Endodermal cell (in vitro differentiated cells): ENCODE data around the gene AKAP12. TPM values are rescaled to one million over a fixed set of nuclear protein-coding genes. Genes with fewer than 3 reads are reported as not detected.

Experiments used
- DNase-seq: peaks from one replicate; pipeline ENCODE4 v3.0.0-alpha.2; 2017
- H3K27ac ChIP-seq: 2 replicates; pipeline ENCODE4 v1.5.1; 2013; ENCODE audit warnings: mild to moderate bottlenecking, low read depth, low read length, moderate library complexity
- H3K27me3 ChIP-seq: 2 replicates; pipeline ENCODE4 v1.6.1; 2013; ENCODE audit warnings: mild to moderate bottlenecking, low read length, moderate library complexity; ENCODE audit not compliant: insufficient read depth, control insufficient read depth, poor library complexity, severe bottlenecking
- H3K36me3 ChIP-seq: 2 replicates; pipeline ENCODE4 v1.7.0; 2013; ENCODE audit warnings: mild to moderate bottlenecking, low read length, moderate library complexity; ENCODE audit not compliant: control insufficient read depth, insufficient read depth
- H3K4me1 ChIP-seq: one replicate; pipeline ENCODE4 v1.7.0; 2013; ENCODE audit warnings: low read length; ENCODE audit not compliant: control insufficient read depth, insufficient read depth
- H3K4me3 ChIP-seq: 2 replicates; pipeline ENCODE4 v1.5.1; 2013; ENCODE audit warnings: mild to moderate bottlenecking, low read length, moderate library complexity
- H3K9ac ChIP-seq: 2 replicates; pipeline ENCODE4 v1.6.1; 2013; ENCODE audit warnings: mild to moderate bottlenecking, low read length, moderate library complexity; ENCODE audit not compliant: poor library complexity, severe bottlenecking; ENCODE audit errors: extremely low read depth
- H3K9me3 ChIP-seq: 2 replicates; pipeline ENCODE4 v1.6.1; 2013; ENCODE audit warnings: mild to moderate bottlenecking, low read length, moderate library complexity; ENCODE audit not compliant: control insufficient read depth
- H3K27ac Mint-ChIP-seq: 2 replicates; pipeline ENCODE4 v1.8.0; 2020; ENCODE audit warnings: mixed read lengths
- H3K27me3 Mint-ChIP-seq: 2 replicates; pipeline ENCODE4 v1.8.0; 2021; ENCODE audit warnings: mild to moderate bottlenecking, mixed read lengths; ENCODE audit not compliant: insufficient read depth
- H3K36me3 Mint-ChIP-seq: 2 replicates; pipeline ENCODE4 v1.8.0; 2020; ENCODE audit warnings: low read depth, mixed read lengths
- H3K4me1 Mint-ChIP-seq: 2 replicates; pipeline ENCODE4 v1.8.0; 2020; ENCODE audit warnings: mixed read lengths
- H3K4me3 Mint-ChIP-seq: 2 replicates; pipeline ENCODE4 v1.8.0; 2020; ENCODE audit warnings: mild to moderate bottlenecking, moderate library complexity, mixed read lengths
- H3K9me3 Mint-ChIP-seq: 2 replicates; pipeline ENCODE4 v1.8.0; 2020; ENCODE audit warnings: mild to moderate bottlenecking, mixed read lengths
- CTCF ChIP-seq: fragments of 200-600 bp; sonication (generic); conservative IDR thresholded peaks from 2 replicates; pipeline ENCODE4 v1.5.0; 2021; ENCODE audit warnings: antibody characterized with exemption, mild to moderate bottlenecking
- WGBS, 2 experiments: methylation state at CpG; one replicate each; pipeline versions ENCODE4 v1.1.5 to v1.1.7; 2013; ENCODE audit warnings: missing lambda C conversion rate in 2 of 2, mixed read lengths in 1 of 2; ENCODE audit not compliant: insufficient coverage in 1 of 2, insufficient read length in 1 of 2; 5-methylcytosine and 5-hydroxymethylcytosine counted together
- total RNA-seq, 2 donors: library from RNA; stranded (reverse); fragmentation: NEBNext Ultra II Directional in 1 of 2; extraction: Animal tissue kit (Norgen Biotek cat#: 25700) in 1 of 2; gene quantifications; 2 replicates in 1 of 2; 3 replicates in 1 of 2; pipeline ENCODE4 v1.2.1, GENCODE V29; 2021

The AKAP12 gene
- total RNA-seq, 2 donors from 2014 or later: 27.3 to 33.3 TPM

GRCh38 chr6:151242420-151242861 lies 2.7 kb downstream of the AKAP12 start:
- TF ChIP-seq CTCF: no peak
- no peaks in the 10 kb centered on the region for H3K9me3 Mint-ChIP-seq
- H3K4me1 Mint-ChIP-seq: peaks cover 23% of the 10 kb centered on the region
- Histone ChIP-seq H3K9me3 (no peaks in the 10 kb centered on the region), H3K4me3 (peak overlapping the region; percentile 21), H3K4me1 (peaks cover 4% of the 10 kb centered on the region), H3K36me3 (no peaks in the 10 kb centered on the region), H3K27me3 (peaks cover 34% of the 10 kb centered on the region), H3K9ac (no peak overlapping the region), H3K27ac (no peak overlapping the region)
- H3K4me3 Mint-ChIP-seq: peak overlapping the region; percentile 79
- H3K27me3 Mint-ChIP-seq: peaks cover 42% of the 10 kb centered on the region
- 82% methylated on average over 7 of the region's 7 CpGs; no CpG with 5 or more reads in 1 of the 2 experiments for WGBS, 2 experiments
- H3K36me3 Mint-ChIP-seq: no peaks in the 10 kb centered on the region
- no peak for DNase-seq
- H3K27ac Mint-ChIP-seq: no peak overlapping the region

DNA sequence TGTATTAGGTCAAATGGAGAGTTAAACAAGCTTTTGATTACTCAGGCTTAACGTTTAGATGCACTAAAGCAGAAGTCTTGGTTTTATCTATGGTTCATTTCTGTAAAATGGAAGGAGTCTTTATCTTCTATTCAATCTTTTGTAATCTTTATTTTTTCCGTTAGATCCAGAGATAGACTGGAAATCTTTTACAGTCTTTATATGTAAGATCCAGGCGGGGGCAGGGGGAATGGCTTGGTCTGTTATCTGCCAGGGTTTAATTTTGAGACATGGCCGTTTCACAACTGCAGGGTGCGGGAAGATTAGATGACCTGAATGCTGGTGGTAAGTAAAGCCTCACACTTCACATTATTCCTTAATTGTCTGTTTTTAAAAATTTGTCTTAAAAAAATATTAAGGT lies 3.7 kb downstream of the AKAP12 start:
- no peaks in the 10 kb centered on the region for H3K9me3 Mint-ChIP-seq
- H3K36me3 Mint-ChIP-seq: no peaks in the 10 kb centered on the region
- H3K27ac ChIP-seq: no peak overlapping the region
- H3K9ac ChIP-seq: no peak overlapping the region
- peaks cover 32% of the 10 kb centered on the region for H3K27me3 Mint-ChIP-seq
- H3K27ac Mint-ChIP-seq: no peak overlapping the region
- peaks cover 25% of the 10 kb centered on the region for H3K4me1 Mint-ChIP-seq
- H3K4me3 ChIP-seq: peak overlapping the region; percentile 21
- no peaks in the 10 kb centered on the region for H3K36me3 ChIP-seq
- peaks cover 4% of the 10 kb centered on the region for H3K4me1 ChIP-seq
- no peak overlapping the region for H3K4me3 Mint-ChIP-seq
- DNase-seq: no peak
- no peak for TF ChIP-seq CTCF
- H3K9me3 ChIP-seq: no peaks in the 10 kb centered on the region
- 90 to 91% methylated on average over 2 to 5 of the region's 5 CpGs for WGBS, 2 experiments
- H3K27me3 ChIP-seq: peaks cover 24% of the 10 kb centered on the region

- H3K27me3 ChIP-seq: no peaks in the 10 kb centered on the region
- no peak for DNase-seq
- H3K36me3 Mint-ChIP-seq: no peaks in the 10 kb centered on the region
- H3K4me3 ChIP-seq: no peak overlapping the region
- H3K9me3 Mint-ChIP-seq: no peaks in the 10 kb centered on the region
- H3K9ac ChIP-seq: no peak overlapping the region
- peaks cover 4% of the 10 kb centered on the region for H3K27me3 Mint-ChIP-seq
- H3K4me1 Mint-ChIP-seq: peaks cover 16% of the 10 kb centered on the region
- peak overlapping the region; percentile 74 for H3K27ac Mint-ChIP-seq
- TF ChIP-seq CTCF: no peak
- no peaks in the 10 kb centered on the region for H3K9me3 ChIP-seq
- H3K27ac ChIP-seq: no peak overlapping the region
- no peaks in the 10 kb centered on the region for H3K36me3 ChIP-seq
- H3K4me1 ChIP-seq: no peaks in the 10 kb centered on the region
- no peak overlapping the region for H3K4me3 Mint-ChIP-seq
- WGBS, 2 experiments: 84 to 89% methylated on average over 4 to 6 of the region's 6 CpGs
Observed at GRCh38 chr6:151247490-151247889, 7.7 kb downstream of the AKAP12 start.
